ENCODE results near the gene IFNK.

Gene IFNK

GRCh38 chr9:27529316-27530278, 5.5 kb downstream of the IFNK start, which contains the start of gene MOB3B:
Gene MOB3B, minus strand, starts transcription at chr9:27529814. Its CDS starts 74,264 bp downstream, at chr9:27455550.
- Histone ChIP-seq H3K4me2 (ENCODE audit: insufficient read depth, low read length, poor library complexity, severe bottlenecking) (peak within 1 kb of the TSS; percentile 59), H3K79me1 (ENCODE audit: low read depth, low read length) (peaks cover 2% of the 10 kb centered on the region), H2BK12ac (ENCODE audit: low read length) (no peak within 1 kb of the TSS), H3K9ac (ENCODE audit: low read depth, low read length, poor library complexity) (peak within 1 kb of the TSS; percentile 96), H3K14ac (ENCODE audit: low read length) (no peak within 1 kb of the TSS), H3K9me3 (replicated peaks in 1 of 2; ENCODE audit: control insufficient read depth in 2 of 2, insufficient read depth in 1 of 2, low read depth in 1 of 2, low read length in 2 of 2) (peaks cover 0 to 1% of the 10 kb centered on the region in 2 donors), H3K4me3 (ENCODE audit: low read length in 2 of 2) (peak within 1 kb of the TSS; percentile 63 to 99), H3K27ac (replicated peaks; ENCODE audit: low read length) (peak within 1 kb of the TSS; percentile 88), H3K4me1 (ENCODE audit: control insufficient read depth in 2 of 2, insufficient read depth in 1 of 2, low read depth in 1 of 2, low read length in 2 of 2) (peaks cover 19 to 32% of the 10 kb centered on the region in 2 donors), H2AK5ac (ENCODE audit: low read depth, low read length) (peak within 1 kb of the TSS; percentile 76), H3K18ac (ENCODE audit: low read length) (peak within 1 kb of the TSS; percentile 98), H3K36me3 (replicated peaks in 1 of 2; ENCODE audit: control insufficient read depth in 2 of 2, insufficient read depth in 2 of 2, low read length in 2 of 2) (peaks cover 2 to 41% of the 10 kb centered on the region in 2 donors), H2BK15ac (ENCODE audit: low read length) (peak within 1 kb of the TSS; percentile 73), H2BK5ac (ENCODE audit: low read length) (peak within 1 kb of the TSS; percentile 76), H2AFZ (ENCODE audit: low read length) (peak within 1 kb of the TSS; percentile 93), H3K23ac (ENCODE audit: low read depth, low read length, poor library complexity) (peak within 1 kb of the TSS; percentile 45), H3K4ac (ENCODE audit: low read length) (no peak within 1 kb of the TSS), H4K91ac (ENCODE audit: low read depth, low read length, poor library complexity) (no peak within 1 kb of the TSS), H3K27me3 (ENCODE audit: control insufficient read depth in 3 of 3, insufficient read depth in 3 of 3, low read depth in 1 of 3, low read length in 3 of 3) (no peaks in the 10 kb centered on the region), H2BK120ac (ENCODE audit: low read depth, low read length) (peak within 1 kb of the TSS; percentile 76), H4K8ac (ENCODE audit: low read depth, low read length) (no peak within 1 kb of the TSS)
- DNase-seq (ENCODE audit: low spot score), result peak; percentile 82
- WGBS, 2 donors (ENCODE audit: extremely low coverage in 2 of 2, insufficient read length in 2 of 2, insufficient replicate concordance in 1 of 2), result no CpG with 5 or more reads among the region's 74 CpGs

DNA sequence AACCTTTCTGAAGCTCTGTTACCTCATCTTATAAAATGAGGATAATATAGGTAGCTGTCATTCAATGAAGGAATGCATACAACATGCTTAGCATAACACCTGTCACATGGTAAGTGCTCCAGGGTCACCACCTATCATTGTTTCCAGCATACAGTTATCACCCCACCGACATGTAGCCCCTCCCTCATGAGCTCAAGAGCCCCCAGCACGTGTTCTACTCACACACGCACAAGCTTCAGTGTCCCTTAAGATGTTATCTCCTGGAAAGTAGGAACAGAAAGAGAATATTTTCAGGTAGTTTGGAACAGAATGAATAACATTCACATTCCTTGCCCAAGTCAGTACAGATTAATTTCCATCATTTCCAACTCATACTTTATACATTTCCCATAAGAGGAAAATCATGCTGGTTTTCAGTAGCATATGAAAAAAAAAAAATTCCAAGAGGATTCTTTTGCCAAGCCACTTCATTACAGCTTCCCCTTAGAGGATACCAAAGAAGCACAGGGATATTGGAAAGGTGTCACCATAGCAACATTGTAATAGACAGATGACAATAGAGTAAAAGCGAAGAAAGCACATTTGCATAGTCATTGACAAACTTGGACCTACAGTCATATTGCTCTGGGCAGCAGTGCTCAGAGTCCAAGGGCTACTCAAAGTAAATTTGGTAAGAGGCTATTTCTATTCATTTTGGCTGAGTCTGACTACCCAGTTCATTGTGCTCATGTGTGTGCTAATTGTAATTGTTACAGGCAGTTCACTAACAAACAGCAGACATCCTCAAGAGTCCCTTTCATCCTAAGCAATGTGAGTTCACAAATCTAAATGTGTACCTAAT, 7.0 kb downstream of the IFNK start:
- H2BK12ac ChIP-seq (ENCODE audit: low read length), result no peak overlapping the region
- H4K8ac ChIP-seq (ENCODE audit: low read depth, low read length), result no peak overlapping the region
- peaks cover 2% of the 10 kb centered on the region for H3K79me1 ChIP-seq (ENCODE audit: low read depth, low read length)
- no peaks in the 10 kb centered on the region for H3K27me3 ChIP-seq (ENCODE audit: control insufficient read depth in 3 of 3, insufficient read depth in 3 of 3, low read depth in 1 of 3, low read length in 3 of 3)
- WGBS, 2 donors (ENCODE audit: extremely low coverage in 2 of 2, insufficient read length in 2 of 2, insufficient replicate concordance in 1 of 2), result no CpG with 5 or more reads among the region's 4 CpGs
- no peak overlapping the region for H3K27ac ChIP-seq (replicated peaks; ENCODE audit: low read length)
- no peak overlapping the region for H4K91ac ChIP-seq (ENCODE audit: low read depth, low read length, poor library complexity)
- no peak overlapping the region for H3K4me2 ChIP-seq (ENCODE audit: insufficient read depth, low read length, poor library complexity, severe bottlenecking)
- H3K14ac ChIP-seq (ENCODE audit: low read length), result no peak overlapping the region
- no peak overlapping the region for H2BK120ac ChIP-seq (ENCODE audit: low read depth, low read length)
- H2BK5ac ChIP-seq (ENCODE audit: low read length), result no peak overlapping the region
- H2AFZ ChIP-seq (ENCODE audit: low read length), result no peak overlapping the region
- H3K4me3 ChIP-seq (ENCODE audit: low read length in 2 of 2), result no peak overlapping the region
- no peak overlapping the region for H3K4ac ChIP-seq (ENCODE audit: low read length)
- peaks cover 24 to 37% of the 10 kb centered on the region in 2 donors for H3K4me1 ChIP-seq (ENCODE audit: control insufficient read depth in 2 of 2, insufficient read depth in 1 of 2, low read depth in 1 of 2, low read length in 2 of 2)
- H2BK15ac ChIP-seq (ENCODE audit: low read length), result no peak overlapping the region
- no peak overlapping the region for H3K18ac ChIP-seq (ENCODE audit: low read length)
- H2AK5ac ChIP-seq (ENCODE audit: low read depth, low read length), result no peak overlapping the region
- H3K9me3 ChIP-seq (replicated peaks in 1 of 2; ENCODE audit: control insufficient read depth in 2 of 2, insufficient read depth in 1 of 2, low read depth in 1 of 2, low read length in 2 of 2), result peaks cover 0 to 9% of the 10 kb centered on the region in 2 donors
- H3K23ac ChIP-seq (ENCODE audit: low read depth, low read length, poor library complexity), result no peak overlapping the region
- peaks cover 2 to 46% of the 10 kb centered on the region in 2 donors for H3K36me3 ChIP-seq (replicated peaks in 1 of 2; ENCODE audit: control insufficient read depth in 2 of 2, insufficient read depth in 2 of 2, low read length in 2 of 2)
- DNase-seq (ENCODE audit: low spot score), result no peak
- H3K9ac ChIP-seq (ENCODE audit: low read depth, low read length, poor library complexity), result no peak overlapping the region

DNA sequence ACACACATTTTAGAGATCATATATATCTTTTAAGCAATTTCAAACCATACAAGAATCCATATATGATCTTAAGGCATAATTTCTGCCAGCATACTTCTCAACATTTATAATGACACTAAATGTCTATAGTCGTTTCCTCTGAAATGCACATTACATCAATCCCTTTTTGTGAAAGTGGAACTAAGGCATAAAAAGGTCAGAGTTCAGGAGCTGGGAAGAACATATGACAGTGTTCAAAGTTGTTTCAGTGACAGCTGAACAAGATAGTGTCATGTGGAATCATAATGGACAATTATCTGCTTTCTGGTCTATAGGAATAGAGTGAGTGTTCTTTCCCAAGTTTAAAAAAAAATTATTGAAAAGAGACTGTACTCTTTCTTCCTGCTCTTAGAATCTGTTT, 8.0 kb downstream of the IFNK start:
- H3K9ac ChIP-seq (ENCODE audit: low read depth, low read length, poor library complexity), result no peak overlapping the region
- no peak overlapping the region for H2BK12ac ChIP-seq (ENCODE audit: low read length)
- no peak overlapping the region for H2BK120ac ChIP-seq (ENCODE audit: low read depth, low read length)
- no peak overlapping the region for H3K18ac ChIP-seq (ENCODE audit: low read length)
- H3K27me3 ChIP-seq (ENCODE audit: control insufficient read depth in 3 of 3, insufficient read depth in 3 of 3, low read depth in 1 of 3, low read length in 3 of 3), result no peaks in the 10 kb centered on the region
- H2BK5ac ChIP-seq (ENCODE audit: low read length), result no peak overlapping the region
- no peak overlapping the region for H2AFZ ChIP-seq (ENCODE audit: low read length)
- H3K27ac ChIP-seq (replicated peaks; ENCODE audit: low read length), result no peak overlapping the region
- H4K8ac ChIP-seq (ENCODE audit: low read depth, low read length), result no peak overlapping the region
- H3K4me2 ChIP-seq (ENCODE audit: insufficient read depth, low read length, poor library complexity, severe bottlenecking), result no peak overlapping the region
- H3K4me3 ChIP-seq (ENCODE audit: low read length in 2 of 2), result no peak overlapping the region
- H2AK5ac ChIP-seq (ENCODE audit: low read depth, low read length), result no peak overlapping the region
- no peak overlapping the region for H4K91ac ChIP-seq (ENCODE audit: low read depth, low read length, poor library complexity)
- H3K36me3 ChIP-seq (replicated peaks in 1 of 2; ENCODE audit: control insufficient read depth in 2 of 2, insufficient read depth in 2 of 2, low read length in 2 of 2), result peaks cover 2 to 48% of the 10 kb centered on the region in 2 donors
- H3K9me3 ChIP-seq (replicated peaks in 1 of 2; ENCODE audit: control insufficient read depth in 2 of 2, insufficient read depth in 1 of 2, low read depth in 1 of 2, low read length in 2 of 2), result peaks cover 0 to 9% of the 10 kb centered on the region in 2 donors
- DNase-seq (ENCODE audit: low spot score), result no peak
- peaks cover 2% of the 10 kb centered on the region for H3K79me1 ChIP-seq (ENCODE audit: low read depth, low read length)
- no peak overlapping the region for H3K23ac ChIP-seq (ENCODE audit: low read depth, low read length, poor library complexity)
- no CpG with 5 or more reads among the region's 1 CpG for WGBS, 2 donors (ENCODE audit: extremely low coverage in 2 of 2, insufficient read length in 2 of 2, insufficient replicate concordance in 1 of 2)
- H3K4me1 ChIP-seq (ENCODE audit: control insufficient read depth in 2 of 2, insufficient read depth in 1 of 2, low read depth in 1 of 2, low read length in 2 of 2), result peaks cover 31 to 37% of the 10 kb centered on the region in 2 donors
- no peak overlapping the region for H2BK15ac ChIP-seq (ENCODE audit: low read length)
- no peak overlapping the region for H3K4ac ChIP-seq (ENCODE audit: low read length)
- no peak overlapping the region for H3K14ac ChIP-seq (ENCODE audit: low read length)

All from neuronal stem cell (in vitro differentiated cells).